GM12878 (cell line): ENCODE results near the gene VCPKMT. TPM values are rescaled to one million over a fixed set of nuclear protein-coding genes. Genes with fewer than 3 reads are reported as not detected.

Source experiments
- BACH1 ChIP-seq: fragments of 450-650 bp; IDR thresholded peaks from 2 replicates; pipeline ENCODE4 v1.6.1; 2017; ENCODE audit warnings: mild to moderate bottlenecking, borderline replicate concordance
- BCLAF1 ChIP-seq: fragments of 450-650 bp; IDR thresholded peaks from 2 replicates; pipeline ENCODE4 v1.6.1; 2017; ENCODE audit warnings: antibody characterized with exemption, mild to moderate bottlenecking, moderate library complexity
- CREB1 ChIP-seq: IDR thresholded peaks from 2 replicates; pipeline ENCODE4 v1.6.1; 2012; ENCODE audit warnings: low read depth, mild to moderate bottlenecking, inconsistent platforms
- EGR1 ChIP-seq, 2 experiments: IDR thresholded peaks; 1 replicate in 1 of 2; 2 replicates in 1 of 2; pipeline ENCODE4 v1.6.1; 2011 to 2012; ENCODE audit warnings: low read depth in 2 of 2, low read length in 2 of 2, borderline replicate concordance in 1 of 2, mild to moderate bottlenecking in 1 of 2, moderate library complexity in 1 of 2
- ESRRA ChIP-seq: IDR thresholded peaks from 2 replicates; pipeline ENCODE4 v1.6.1; 2012; ENCODE audit warnings: mild to moderate bottlenecking, low read length, improper control_type of control experiment
- ETV6 ChIP-seq, 2 experiments: fragments of 450-650 bp in 1 of 2; IDR thresholded peaks in 1 of 2; conservative IDR thresholded peaks in 1 of 2; 2 replicates each; pipeline ENCODE4 v1.6.1; 2014; ENCODE audit warnings: antibody characterized with exemption in 1 of 2, borderline replicate concordance in 1 of 2, low read depth in 1 of 2, mild to moderate bottlenecking in 1 of 2, moderate library complexity in 1 of 2
- FOXK2 ChIP-seq: fragments of 450-650 bp; IDR thresholded peaks from 2 replicates; pipeline ENCODE4 v1.6.1; 2017; ENCODE audit warnings: mild to moderate bottlenecking, moderate library complexity
- HDAC6 ChIP-seq: fragments of 200-600 bp; sonication (generic); IDR thresholded peaks from one replicate; pipeline ENCODE4 v1.8.0; 2017; ENCODE audit warnings: antibody characterized with exemption; ENCODE audit not compliant: unreplicated experiment
- IRF4 ChIP-seq: IDR thresholded peaks from 2 replicates; pipeline ENCODE4 v1.6.1; 2011; ENCODE audit warnings: low read depth, low read length
- LARP7 ChIP-seq: fragments of 450-650 bp; IDR thresholded peaks from 2 replicates; pipeline ENCODE4 v1.6.1; 2017; ENCODE audit warnings: mild to moderate bottlenecking
- MTA2 ChIP-seq: fragments of 450-650 bp; IDR thresholded peaks from 2 replicates; pipeline ENCODE4 v1.6.1; 2016; ENCODE audit warnings: low read depth, mild to moderate bottlenecking, moderate library complexity
- MTA3 ChIP-seq: IDR thresholded peaks from 2 replicates; pipeline ENCODE4 v1.6.1; 2012; ENCODE audit warnings: low read length, inconsistent platforms, borderline replicate concordance
- NFIC ChIP-seq: IDR thresholded peaks from 2 replicates; pipeline ENCODE4 v1.6.1; 2012; ENCODE audit warnings: low read depth, mild to moderate bottlenecking, inconsistent platforms, low read length, moderate library complexity
- NR2F1 ChIP-seq: fragments of 450-650 bp; conservative IDR thresholded peaks from 2 replicates; pipeline ENCODE4 v1.6.1; 2017; ENCODE audit warnings: mild to moderate bottlenecking
- PAX5 ChIP-seq: IDR thresholded peaks from 2 replicates; pipeline ENCODE4 v1.6.1; 2011; ENCODE audit warnings: low read depth, low read length, borderline replicate concordance
- RFX5 ChIP-seq: IDR thresholded peaks from 2 replicates; pipeline ENCODE4 v1.6.1; 2011; ENCODE audit warnings: low read depth, low read length, improper control_type of control experiment
- RUNX3 ChIP-seq: IDR thresholded peaks from 2 replicates; pipeline ENCODE4 v1.6.1; 2012; ENCODE audit warnings: low read length, inconsistent platforms
- SMAD5 ChIP-seq: IDR thresholded peaks from 2 replicates; pipeline ENCODE4 v1.6.1; 2016; ENCODE audit warnings: antibody characterized with exemption, low read depth
- SREBF1 ChIP-seq: IDR thresholded peaks from 2 replicates; pipeline ENCODE4 v1.6.1; 2012; ENCODE audit warnings: mild to moderate bottlenecking, low read length
- TCF3 ChIP-seq: IDR thresholded peaks from 2 replicates; pipeline ENCODE4 v1.6.1; 2012; ENCODE audit warnings: low read depth, mild to moderate bottlenecking, low read length, borderline replicate concordance; ENCODE audit not compliant: insufficient read depth
- ZNF217 ChIP-seq: fragments of 450-650 bp; IDR thresholded peaks from 2 replicates; pipeline ENCODE4 v1.6.1; 2017; ENCODE audit warnings: antibody characterized with exemption, mild to moderate bottlenecking
- polyA plus RNA-seq, 11 experiments: library from polyadenylated mRNA; depleted of rRNA in 4 of 11; unstranded in 6 of 11; stranded (reverse) in 5 of 11; fragments of >200 nt; fragmentation: Nextera tagmentation in 4 of 11; fragmentation: Illumina TruSeq in 1 of 11; extraction: Ambion mirVana in 4 of 11; extraction: Trizol in 1 of 11; gene quantifications; 1 replicate in 1 of 11; 2 replicates in 10 of 11; pipeline versions ENCODE4 v1.2.1 to v1.2.3, GENCODE V29; 2011 to 2016; ENCODE audit warnings: inconsistent platforms in 2 of 11, missing spikeins in 2 of 11, low read depth in 1 of 11
- total RNA-seq, 4 experiments: library from RNA; depleted of rRNA in 3 of 4; stranded (reverse); fragments of >200 nt in 3 of 4; fragmentation: Illumina TruSeq in 1 of 4; extraction: Trizol in 1 of 4; gene quantifications; 2 replicates each; pipeline versions ENCODE4 v1.2.1 to v1.2.3, GENCODE V29; 2013 to 2021
- TF ChIP-seq, protein P1 (sequence below): fragments of 450-650 bp; IDR thresholded peaks from 2 replicates; pipeline ENCODE4 v1.6.1; 2016; ENCODE audit warnings: mild to moderate bottlenecking
- TF ChIP-seq, protein P2 (sequence below), 3 experiments: IDR thresholded peaks in 2 of 3; conservative IDR thresholded peaks in 1 of 3; 2 replicates each; pipeline ENCODE4 v1.5.1; 2011; ENCODE audit warnings: low read depth in 3 of 3, low read length in 3 of 3, mild to moderate bottlenecking in 3 of 3, control low read depth in 2 of 3, moderate library complexity in 2 of 3, inconsistent platforms in 1 of 3, mixed read lengths in 1 of 3; ENCODE audit not compliant: control insufficient read depth in 2 of 3, insufficient read depth in 1 of 3; ENCODE audit errors: extremely low read depth in 1 of 3
- TF ChIP-seq, protein P3 (sequence below): IDR thresholded peaks from 2 replicates; pipeline ENCODE4 v1.6.1; 2011; ENCODE audit warnings: borderline replicate concordance, low read depth, mild to moderate bottlenecking, moderate library complexity, mixed read lengths, low read length; ENCODE audit not compliant: insufficient read depth; ENCODE audit errors: extremely low read length

The VCPKMT gene
- total and polyA plus RNA-seq, 10 of the 15 experiments (the other 5 are each of a cell fraction or from before 2014, with no cell fraction given), result 8.5 to 18.4 (median 12.8) TPM

DNA sequence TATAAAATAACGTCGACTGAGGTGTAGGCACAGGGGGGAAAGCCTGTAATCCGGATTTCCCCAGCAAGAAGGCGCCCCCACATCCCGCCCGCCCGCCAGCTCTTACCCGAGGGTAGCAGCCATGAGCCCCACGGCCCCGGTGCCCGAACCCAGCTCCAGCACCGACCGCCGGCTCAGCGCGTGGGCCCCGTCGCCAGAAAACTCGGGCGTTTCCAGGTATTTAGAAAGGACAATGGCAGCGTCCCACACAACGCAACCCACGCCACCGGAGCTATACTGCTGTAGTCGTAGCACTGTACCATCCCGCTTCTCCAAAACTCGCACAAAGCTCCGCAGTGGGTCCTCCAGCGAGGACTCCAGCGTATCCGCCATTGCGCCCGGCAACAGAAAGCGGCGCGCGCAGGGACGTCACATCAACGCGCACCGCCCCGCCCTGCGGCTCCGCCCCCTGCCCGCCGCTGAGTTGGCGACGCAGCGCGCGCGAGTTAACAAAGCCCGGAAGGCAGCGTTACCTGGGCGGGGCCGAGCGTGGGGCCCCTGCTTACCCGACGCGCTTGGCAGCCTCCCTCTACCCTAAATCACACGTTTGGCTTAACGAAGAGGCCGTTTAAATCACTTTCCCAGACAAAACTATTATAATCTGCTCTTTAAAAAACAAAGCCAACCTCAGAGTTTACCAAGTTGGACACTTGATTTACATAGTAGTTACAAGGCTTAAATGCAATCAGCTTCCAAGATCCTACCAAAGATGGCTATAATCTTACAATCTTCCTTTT is at the start of gene VCPKMT (continued):
- TF ChIP-seq NR2F1 (no peak), ESRRA (no peak), BCLAF1 (no peak), BACH1 (no peak; the same call in 1 of the 2 replicates), FOXK2 (no peak), RUNX3 (peak; percentile 52), CREB1 (peak; percentile 99), TCF3 (no peak), IRF4 (no peak), ETV6 (conservative IDR thresholded peaks at IDR 0.05 in 1 of 2, IDR thresholded peaks at IDR 0.05 in 1 of 2; ENCODE audit: borderline replicate concordance in 1 of 2, low read depth in 1 of 2) (no peak), NFIC (peak; percentile 47; the same call in 1 of the 2 replicates), SREBF1 (0 out of 2 replicates have a peak, but pooled peaks have one; percentile 45), MTA2 (no peak), SMAD5 (peak; percentile 95), PAX5 (peak; percentile 83; the same call in 1 of the 2 replicates), HDAC6 (no peak), MTA3 (no peak; the same call in 1 of the 2 replicates), ZNF217 (no peak), EGR1 (IDR thresholded peaks at IDR 0.05; ENCODE audit: borderline replicate concordance in 1 of 2, low read depth in 2 of 2, low read length in 2 of 2) (peak; percentile 39 to 64; a peak in 2 of 3 replicates), LARP7 (no peak; the same call in 1 of the 2 replicates), RFX5 (0 out of 2 replicates have a peak, but pooled peaks have one; percentile 67)
- TF ChIP-seq, protein P1, sequence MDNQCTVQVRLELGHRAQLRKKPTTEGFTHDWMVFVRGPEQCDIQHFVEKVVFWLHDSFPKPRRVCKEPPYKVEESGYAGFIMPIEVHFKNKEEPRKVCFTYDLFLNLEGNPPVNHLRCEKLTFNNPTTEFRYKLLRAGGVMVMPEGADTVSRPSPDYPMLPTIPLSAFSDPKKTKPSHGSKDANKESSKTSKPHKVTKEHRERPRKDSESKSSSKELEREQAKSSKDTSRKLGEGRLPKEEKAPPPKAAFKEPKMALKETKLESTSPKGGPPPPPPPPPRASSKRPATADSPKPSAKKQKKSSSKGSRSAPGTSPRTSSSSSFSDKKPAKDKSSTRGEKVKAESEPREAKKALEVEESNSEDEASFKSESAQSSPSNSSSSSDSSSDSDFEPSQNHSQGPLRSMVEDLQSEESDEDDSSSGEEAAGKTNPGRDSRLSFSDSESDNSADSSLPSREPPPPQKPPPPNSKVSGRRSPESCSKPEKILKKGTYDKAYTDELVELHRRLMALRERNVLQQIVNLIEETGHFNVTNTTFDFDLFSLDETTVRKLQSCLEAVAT, result no peak
- TF ChIP-seq, protein P2, sequence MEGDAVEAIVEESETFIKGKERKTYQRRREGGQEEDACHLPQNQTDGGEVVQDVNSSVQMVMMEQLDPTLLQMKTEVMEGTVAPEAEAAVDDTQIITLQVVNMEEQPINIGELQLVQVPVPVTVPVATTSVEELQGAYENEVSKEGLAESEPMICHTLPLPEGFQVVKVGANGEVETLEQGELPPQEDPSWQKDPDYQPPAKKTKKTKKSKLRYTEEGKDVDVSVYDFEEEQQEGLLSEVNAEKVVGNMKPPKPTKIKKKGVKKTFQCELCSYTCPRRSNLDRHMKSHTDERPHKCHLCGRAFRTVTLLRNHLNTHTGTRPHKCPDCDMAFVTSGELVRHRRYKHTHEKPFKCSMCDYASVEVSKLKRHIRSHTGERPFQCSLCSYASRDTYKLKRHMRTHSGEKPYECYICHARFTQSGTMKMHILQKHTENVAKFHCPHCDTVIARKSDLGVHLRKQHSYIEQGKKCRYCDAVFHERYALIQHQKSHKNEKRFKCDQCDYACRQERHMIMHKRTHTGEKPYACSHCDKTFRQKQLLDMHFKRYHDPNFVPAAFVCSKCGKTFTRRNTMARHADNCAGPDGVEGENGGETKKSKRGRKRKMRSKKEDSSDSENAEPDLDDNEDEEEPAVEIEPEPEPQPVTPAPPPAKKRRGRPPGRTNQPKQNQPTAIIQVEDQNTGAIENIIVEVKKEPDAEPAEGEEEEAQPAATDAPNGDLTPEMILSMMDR (IDR thresholded peaks at IDR 0.05 in 2 of 3, conservative IDR thresholded peaks at IDR 0.05 in 1 of 3; ENCODE audit: control insufficient read depth in 2 of 3, extremely low read depth in 1 of 3, insufficient read depth in 1 of 3, low read depth in 3 of 3, low read length in 3 of 3), result no peak
- TF ChIP-seq, protein P3, sequence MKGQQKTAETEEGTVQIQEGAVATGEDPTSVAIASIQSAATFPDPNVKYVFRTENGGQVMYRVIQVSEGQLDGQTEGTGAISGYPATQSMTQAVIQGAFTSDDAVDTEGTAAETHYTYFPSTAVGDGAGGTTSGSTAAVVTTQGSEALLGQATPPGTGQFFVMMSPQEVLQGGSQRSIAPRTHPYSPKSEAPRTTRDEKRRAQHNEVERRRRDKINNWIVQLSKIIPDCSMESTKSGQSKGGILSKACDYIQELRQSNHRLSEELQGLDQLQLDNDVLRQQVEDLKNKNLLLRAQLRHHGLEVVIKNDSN, result no peak
